A549 (cell line): ENCODE data around the gene SND1. TPM values are rescaled to one million over a fixed set of nuclear protein-coding genes. Genes with fewer than 3 reads are reported as not detected.

Experiments
- ATAC-seq, 2 experiments: fragments of 200-7000 bp in 1 of 2; fragments of >200 bp in 1 of 2; cut with Nextera tagmentation in 1 of 2; cut with Tn5 transposase in 1 of 2; 3 replicates each; pipeline versions ENCODE4 v1.8.0 to v1.9.1; 2018 to 2020; ENCODE audit warnings: mild to moderate bottlenecking in 1 of 2, moderate library complexity in 1 of 2
- CTCF ChIA-PET: fragments of 300-600 bp; sonication (Branson Sonifier 250); formaldehyde crosslinking; extraction: SDS; loops from one replicate; lab custom pipeline; 2021; ENCODE audit warnings: antibody characterized with exemption, inconsistent platforms; lab: Yijun Ruan, JAX
- POLR2A ChIA-PET: fragments of 350-600 bp; formaldehyde crosslinking; extraction: SDS; loops from one replicate; lab custom pipeline; 2021; ENCODE audit warnings: antibody characterized with exemption, inconsistent platforms; lab: Yijun Ruan, JAX
- DNase-seq, 2 experiments: peaks; one replicate each; pipeline versions ENCODE4 v3.0.0 to v3.0.0-alpha.2; 2011 to 2016; ENCODE audit warnings: low read depth in 1 of 2, low spot score in 1 of 2
- FAIRE-seq: peaks from 2 replicates; lab custom pipeline; 2011; peaks lifted over from hg19 to GRCh38; lab: Jason Lieb, UNC
- H3K27ac ChIP-seq, 2 experiments: fragments of >200 bp; sonication (Bioruptor Twin); formaldehyde crosslinking; 3 replicates each; pipeline ENCODE4 v1.5.1; 2016 to 2017
- H3K4me1 ChIP-seq: fragments of >200 bp; sonication (Bioruptor Twin); formaldehyde crosslinking; 3 replicates; pipeline ENCODE4 v1.6.1; 2016
- H3K4me2 ChIP-seq: fragments of >200 bp; sonication (Bioruptor Twin); formaldehyde crosslinking; 3 replicates; pipeline ENCODE4 v1.6.1; 2016
- H3K4me3 ChIP-seq: fragments of >200 bp; sonication (Bioruptor Twin); formaldehyde crosslinking; 3 replicates; pipeline ENCODE4 v1.5.1; 2016
- H3K9me3 ChIP-seq: fragments of >200 bp; sonication (Bioruptor Twin); formaldehyde crosslinking; 3 replicates; pipeline ENCODE4 v1.6.1; 2016
- CEBPB ChIP-seq, 2 experiments: fragments of >200 bp in 1 of 2; sonication (Bioruptor Twin) in 1 of 2; formaldehyde crosslinking in 1 of 2; IDR thresholded peaks; 2 replicates each; pipeline ENCODE4 v1.6.1; 2012 to 2016
- CHD2 ChIP-seq: fragments of 150-350 bp; IDR thresholded peaks from 2 replicates; pipeline ENCODE4 v1.6.1; 2014; ENCODE audit warnings: low read length; ENCODE audit not compliant: partially characterized antibody
- CHD4 ChIP-seq: fragments of 200-600 bp; sonication (generic); IDR thresholded peaks from 2 replicates; pipeline ENCODE4 v1.6.1; 2016; ENCODE audit warnings: antibody characterized with exemption, mild to moderate bottlenecking, borderline replicate concordance
- EP300 ChIP-seq, 2 experiments: fragments of >200 bp; sonication (Bioruptor Twin); formaldehyde crosslinking; IDR thresholded peaks; 2 replicates in 1 of 2; 3 replicates in 1 of 2; pipeline ENCODE4 v1.6.1; 2016 to 2017
- ESRRA ChIP-seq: fragments of 150-350 bp; IDR thresholded peaks from 2 replicates; pipeline ENCODE4 v1.6.1; 2014; ENCODE audit warnings: mild to moderate bottlenecking, low read length, borderline replicate concordance
- FOSL2 ChIP-seq, 2 experiments: fragments of 450-650 bp in 1 of 2; fragments of >200 bp in 1 of 2; sonication (Bioruptor Twin) in 1 of 2; formaldehyde crosslinking; IDR thresholded peaks; 2 replicates each; pipeline versions ENCODE4 v1.5.0 to v1.6.1; 2016 to 2020; ENCODE audit warnings: mild to moderate bottlenecking in 1 of 2, moderate library complexity in 1 of 2
- GATA3 ChIP-seq: IDR thresholded peaks from 2 replicates; pipeline ENCODE4 v1.6.1; 2012; ENCODE audit warnings: borderline replicate concordance
- HDAC2 ChIP-seq: fragments of 200-600 bp; sonication (generic); IDR thresholded peaks from 2 replicates; pipeline ENCODE4 v1.6.1; 2016
- HOXA7 ChIP-seq: fragments of 250-450 bp; sonication (Bioruptor Pico); IDR thresholded peaks from 2 replicates; pipeline ENCODE4 v1.5.0; 2020; ENCODE audit warnings: mild to moderate bottlenecking, moderate library complexity
- HOXB13 ChIP-seq: fragments of 250-450 bp; sonication (Bioruptor Pico); IDR thresholded peaks from 2 replicates; pipeline ENCODE4 v1.5.0; 2020; ENCODE audit warnings: low read depth, mild to moderate bottlenecking, moderate library complexity
- KDM5A ChIP-seq: fragments of 200-600 bp; sonication (generic); IDR thresholded peaks from 2 replicates; pipeline ENCODE4 v1.6.1; 2016; ENCODE audit warnings: antibody characterized with exemption, mild to moderate bottlenecking
- MAZ ChIP-seq: fragments of 150-350 bp; IDR thresholded peaks from 2 replicates; pipeline ENCODE4 v1.6.1; 2014; ENCODE audit warnings: antibody characterized with exemption, low read depth, low read length, borderline replicate concordance
- NPAS2 ChIP-seq: fragments of 250-450 bp; sonication (Bioruptor Pico); IDR thresholded peaks from 2 replicates; pipeline ENCODE4 v1.8.0; 2022; ENCODE audit warnings: mild to moderate bottlenecking, moderate library complexity, borderline replicate concordance
- RAD21 ChIP-seq, 2 experiments: fragments of >200 bp in 1 of 2; sonication (Bioruptor Twin) in 1 of 2; formaldehyde crosslinking in 1 of 2; IDR thresholded peaks in 1 of 2; conservative IDR thresholded peaks in 1 of 2; 2 replicates in 1 of 2; 3 replicates in 1 of 2; pipeline ENCODE4 v1.6.1; 2012 to 2018; ENCODE audit warnings: inconsistent platforms in 1 of 2
- RNF2 ChIP-seq: fragments of 200-600 bp; sonication (generic); IDR thresholded peaks from 2 replicates; pipeline ENCODE4 v1.6.1; 2016; ENCODE audit warnings: low read depth, mild to moderate bottlenecking, antibody characterized with exemption, moderate library complexity, borderline replicate concordance
- SMC3 ChIP-seq: fragments of >200 bp; sonication (Bioruptor Twin); formaldehyde crosslinking; IDR thresholded peaks from 3 replicates; pipeline ENCODE4 v1.6.1; 2018; ENCODE audit warnings: inconsistent platforms
- TP53 ChIP-seq: fragments of 250-450 bp; sonication (Bioruptor Pico); IDR thresholded peaks from 2 replicates; pipeline ENCODE4 v1.5.0; 2021; ENCODE audit warnings: mild to moderate bottlenecking, moderate library complexity
- ZNF302 ChIP-seq: fragments of 250-450 bp; sonication (Bioruptor Pico); IDR thresholded peaks from 2 replicates; pipeline ENCODE4 v1.9.0; 2021; ENCODE audit warnings: inconsistent platforms, mild to moderate bottlenecking, moderate library complexity
- WGBS: methylation state at CpG from one replicate; pipeline ENCODE4 v1.1.6; 2017; ENCODE audit errors: missing lambda C conversion rate; 5-methylcytosine and 5-hydroxymethylcytosine counted together
- polyA plus RNA-seq, 4 experiments: library from polyadenylated mRNA; depleted of rRNA in 3 of 4; stranded (reverse); fragments of >200 nt; fragmentation: RNase III in 1 of 4; extraction: RNeasy Plus Mini Kit Qiagen cat#74134 plus additional on column Dnase treatment in 1 of 4; gene quantifications; 2 replicates in 3 of 4; 3 replicates in 1 of 4; pipeline ENCODE4 v1.2.3, GENCODE V29; 2011 to 2017
- TF ChIP-seq, protein P1 (sequence below): fragments of 200-600 bp; sonication (generic); IDR thresholded peaks from 2 replicates; pipeline ENCODE4 v1.6.1; 2016; ENCODE audit warnings: antibody characterized with exemption, mild to moderate bottlenecking, moderate library complexity
- TF ChIP-seq, protein P2 (sequence below): fragments of >200 bp; sonication (Bioruptor Twin); formaldehyde crosslinking; IDR thresholded peaks from 3 replicates; pipeline ENCODE4 v1.6.1; 2016
- TF ChIP-seq, protein P3 (sequence below): fragments of >200 bp; sonication (Bioruptor Twin); formaldehyde crosslinking; IDR thresholded peaks from 3 replicates; pipeline ENCODE4 v1.5.1; 2016
- TF ChIP-seq, protein P4 (sequence below): IDR thresholded peaks from 2 replicates; pipeline ENCODE4 v1.6.1; 2012
- TF ChIP-seq, protein P5 (sequence below): IDR thresholded peaks from 2 replicates; pipeline ENCODE4 v1.6.1; 2012; ENCODE audit warnings: low read depth, borderline replicate concordance

The SND1 gene
- polyA plus RNA-seq, 2 of the 4 experiments (the other 2 are of a cell fraction), result 102 to 138 TPM

DNA sequence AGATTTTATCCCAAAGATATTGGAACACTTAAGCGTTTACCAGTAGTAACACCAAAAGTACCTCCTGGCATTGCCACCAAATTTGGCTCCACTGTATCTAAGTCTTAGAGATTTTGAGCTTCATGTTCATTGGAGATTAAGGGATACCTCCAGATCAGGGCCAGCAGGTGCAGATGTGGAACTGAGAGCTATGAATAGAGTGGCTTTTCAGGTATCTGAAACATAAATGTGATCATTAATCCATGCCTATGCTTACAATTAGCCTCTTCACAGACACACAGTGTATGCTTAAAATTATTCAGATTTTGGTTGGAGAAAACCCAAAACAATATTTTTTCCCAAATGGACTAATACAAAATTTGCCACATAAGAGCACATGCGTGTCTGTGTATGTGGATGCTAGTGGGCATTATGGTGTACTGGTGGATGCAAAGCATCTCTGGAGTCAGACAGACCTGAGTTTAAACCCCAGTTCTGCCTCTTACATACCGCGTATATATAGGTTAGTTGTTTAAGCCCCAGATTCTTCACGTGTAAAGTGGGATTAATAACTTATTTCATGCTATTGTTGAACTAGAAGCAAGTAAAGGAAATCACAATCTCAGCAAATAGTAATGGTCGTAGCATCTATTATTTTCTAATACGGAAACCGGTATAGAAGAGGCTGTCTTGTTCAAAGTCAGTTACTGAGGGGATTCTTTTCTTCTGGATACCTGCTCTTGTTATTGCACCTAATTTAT lies 386.1 kb downstream of the SND1 start:
- ChIA-PET CTCF (no interaction called here), POLR2A (no interaction called here)
- Histone ChIP-seq H3K4me3 (no peak overlapping the region), H3K27ac (no peak overlapping the region), H3K9me3 (no peaks in the 10 kb centered on the region), H3K4me1 (peaks cover 6% of the 10 kb centered on the region; the same call in 1 of the 3 replicates), H3K4me2 (no peak overlapping the region)
- ATAC-seq (no peak), DNase-seq (no peak), FAIRE-seq (no peak)
- TF ChIP-seq, protein P1, sequence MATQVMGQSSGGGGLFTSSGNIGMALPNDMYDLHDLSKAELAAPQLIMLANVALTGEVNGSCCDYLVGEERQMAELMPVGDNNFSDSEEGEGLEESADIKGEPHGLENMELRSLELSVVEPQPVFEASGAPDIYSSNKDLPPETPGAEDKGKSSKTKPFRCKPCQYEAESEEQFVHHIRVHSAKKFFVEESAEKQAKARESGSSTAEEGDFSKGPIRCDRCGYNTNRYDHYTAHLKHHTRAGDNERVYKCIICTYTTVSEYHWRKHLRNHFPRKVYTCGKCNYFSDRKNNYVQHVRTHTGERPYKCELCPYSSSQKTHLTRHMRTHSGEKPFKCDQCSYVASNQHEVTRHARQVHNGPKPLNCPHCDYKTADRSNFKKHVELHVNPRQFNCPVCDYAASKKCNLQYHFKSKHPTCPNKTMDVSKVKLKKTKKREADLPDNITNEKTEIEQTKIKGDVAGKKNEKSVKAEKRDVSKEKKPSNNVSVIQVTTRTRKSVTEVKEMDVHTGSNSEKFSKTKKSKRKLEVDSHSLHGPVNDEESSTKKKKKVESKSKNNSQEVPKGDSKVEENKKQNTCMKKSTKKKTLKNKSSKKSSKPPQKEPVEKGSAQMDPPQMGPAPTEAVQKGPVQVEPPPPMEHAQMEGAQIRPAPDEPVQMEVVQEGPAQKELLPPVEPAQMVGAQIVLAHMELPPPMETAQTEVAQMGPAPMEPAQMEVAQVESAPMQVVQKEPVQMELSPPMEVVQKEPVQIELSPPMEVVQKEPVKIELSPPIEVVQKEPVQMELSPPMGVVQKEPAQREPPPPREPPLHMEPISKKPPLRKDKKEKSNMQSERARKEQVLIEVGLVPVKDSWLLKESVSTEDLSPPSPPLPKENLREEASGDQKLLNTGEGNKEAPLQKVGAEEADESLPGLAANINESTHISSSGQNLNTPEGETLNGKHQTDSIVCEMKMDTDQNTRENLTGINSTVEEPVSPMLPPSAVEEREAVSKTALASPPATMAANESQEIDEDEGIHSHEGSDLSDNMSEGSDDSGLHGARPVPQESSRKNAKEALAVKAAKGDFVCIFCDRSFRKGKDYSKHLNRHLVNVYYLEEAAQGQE, result no peak
- TF ChIP-seq HOXB13 (CRISPR knock-in tag) (no peak), SMC3 (no peak), TP53 (CRISPR knock-in tag) (no peak), CHD4 (no peak), FOSL2 (IDR thresholded peaks at IDR 0.05) (no peak), FOSL2 (CRISPR knock-in tag; IDR thresholded peaks at IDR 0.05) (no peak), MAZ (no peak)
- TF ChIP-seq, protein P2, sequence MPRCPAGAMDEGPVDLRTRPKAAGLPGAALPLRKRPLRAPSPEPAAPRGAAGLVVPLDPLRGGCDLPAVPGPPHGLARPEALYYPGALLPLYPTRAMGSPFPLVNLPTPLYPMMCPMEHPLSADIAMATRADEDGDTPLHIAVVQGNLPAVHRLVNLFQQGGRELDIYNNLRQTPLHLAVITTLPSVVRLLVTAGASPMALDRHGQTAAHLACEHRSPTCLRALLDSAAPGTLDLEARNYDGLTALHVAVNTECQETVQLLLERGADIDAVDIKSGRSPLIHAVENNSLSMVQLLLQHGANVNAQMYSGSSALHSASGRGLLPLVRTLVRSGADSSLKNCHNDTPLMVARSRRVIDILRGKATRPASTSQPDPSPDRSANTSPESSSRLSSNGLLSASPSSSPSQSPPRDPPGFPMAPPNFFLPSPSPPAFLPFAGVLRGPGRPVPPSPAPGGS, result no peak
- WGBS, result 92% methylated on average over 8 of the region's 8 CpGs

DNA sequence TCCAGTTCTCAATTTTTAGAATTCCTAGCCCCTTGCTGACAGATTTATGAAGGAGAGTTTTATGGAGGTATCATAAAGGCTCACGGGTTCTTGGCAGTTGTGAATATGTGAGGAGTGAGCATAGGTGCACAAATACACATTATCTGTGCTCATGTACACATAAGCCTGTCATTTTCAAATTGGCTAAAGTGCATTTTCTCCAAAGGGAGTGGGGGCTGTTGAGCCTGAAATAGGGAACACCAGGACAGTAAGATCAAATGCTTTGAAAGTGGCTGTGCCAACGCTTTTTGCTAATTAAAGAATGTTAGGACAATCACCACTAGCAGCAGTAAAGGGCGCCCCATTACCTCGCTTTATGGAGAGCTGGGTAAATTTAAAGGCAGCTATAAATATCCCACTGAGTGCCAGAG lies 387.6 kb downstream of the SND1 start:
- H3K4me2 ChIP-seq, result no peak overlapping the region
- TF ChIP-seq RAD21 (conservative IDR thresholded peaks at IDR 0.05 in 1 of 2, IDR thresholded peaks at IDR 0.05 in 1 of 2) (no peak), KDM5A (no peak), HOXA7 (CRISPR knock-in tag) (no peak), FOSL2 (IDR thresholded peaks at IDR 0.05) (no peak), FOSL2 (CRISPR knock-in tag; IDR thresholded peaks at IDR 0.05) (no peak), NPAS2 (CRISPR knock-in tag) (no peak), RNF2 (no peak), CHD2 (no peak), ESRRA (no peak), CEBPB (IDR thresholded peaks at IDR 0.05) (no peak), ZNF302 (CRISPR knock-in tag) (no peak), EP300 (IDR thresholded peaks at IDR 0.05) (no peak), HDAC2 (no peak), HOXB13 (CRISPR knock-in tag) (no peak), GATA3 (no peak)
- TF ChIP-seq, protein P3, sequence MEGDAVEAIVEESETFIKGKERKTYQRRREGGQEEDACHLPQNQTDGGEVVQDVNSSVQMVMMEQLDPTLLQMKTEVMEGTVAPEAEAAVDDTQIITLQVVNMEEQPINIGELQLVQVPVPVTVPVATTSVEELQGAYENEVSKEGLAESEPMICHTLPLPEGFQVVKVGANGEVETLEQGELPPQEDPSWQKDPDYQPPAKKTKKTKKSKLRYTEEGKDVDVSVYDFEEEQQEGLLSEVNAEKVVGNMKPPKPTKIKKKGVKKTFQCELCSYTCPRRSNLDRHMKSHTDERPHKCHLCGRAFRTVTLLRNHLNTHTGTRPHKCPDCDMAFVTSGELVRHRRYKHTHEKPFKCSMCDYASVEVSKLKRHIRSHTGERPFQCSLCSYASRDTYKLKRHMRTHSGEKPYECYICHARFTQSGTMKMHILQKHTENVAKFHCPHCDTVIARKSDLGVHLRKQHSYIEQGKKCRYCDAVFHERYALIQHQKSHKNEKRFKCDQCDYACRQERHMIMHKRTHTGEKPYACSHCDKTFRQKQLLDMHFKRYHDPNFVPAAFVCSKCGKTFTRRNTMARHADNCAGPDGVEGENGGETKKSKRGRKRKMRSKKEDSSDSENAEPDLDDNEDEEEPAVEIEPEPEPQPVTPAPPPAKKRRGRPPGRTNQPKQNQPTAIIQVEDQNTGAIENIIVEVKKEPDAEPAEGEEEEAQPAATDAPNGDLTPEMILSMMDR, result no peak
- TF ChIP-seq, protein P4, sequence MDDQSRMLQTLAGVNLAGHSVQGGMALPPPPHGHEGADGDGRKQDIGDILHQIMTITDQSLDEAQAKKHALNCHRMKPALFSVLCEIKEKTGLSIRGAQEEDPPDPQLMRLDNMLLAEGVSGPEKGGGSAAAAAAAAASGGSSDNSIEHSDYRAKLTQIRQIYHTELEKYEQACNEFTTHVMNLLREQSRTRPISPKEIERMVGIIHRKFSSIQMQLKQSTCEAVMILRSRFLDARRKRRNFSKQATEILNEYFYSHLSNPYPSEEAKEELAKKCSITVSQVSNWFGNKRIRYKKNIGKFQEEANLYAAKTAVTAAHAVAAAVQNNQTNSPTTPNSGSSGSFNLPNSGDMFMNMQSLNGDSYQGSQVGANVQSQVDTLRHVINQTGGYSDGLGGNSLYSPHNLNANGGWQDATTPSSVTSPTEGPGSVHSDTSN, result no peak
- TF ChIP-seq, protein P5, sequence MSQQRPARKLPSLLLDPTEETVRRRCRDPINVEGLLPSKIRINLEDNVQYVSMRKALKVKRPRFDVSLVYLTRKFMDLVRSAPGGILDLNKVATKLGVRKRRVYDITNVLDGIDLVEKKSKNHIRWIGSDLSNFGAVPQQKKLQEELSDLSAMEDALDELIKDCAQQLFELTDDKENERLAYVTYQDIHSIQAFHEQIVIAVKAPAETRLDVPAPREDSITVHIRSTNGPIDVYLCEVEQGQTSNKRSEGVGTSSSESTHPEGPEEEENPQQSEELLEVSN, result no peak
- H3K27ac ChIP-seq, result no peak overlapping the region
- ChIA-PET POLR2A (no interaction called here), CTCF (interaction anchor here (0.8 to 1.1 kb wide), 3 partner anchors 11 to 170 kb away, joined by 3 read pairs; no protein-coding TSS in a partner anchor)
- no peak for ATAC-seq
- 98% methylated on average over 4 of the region's 4 CpGs for WGBS
- H3K4me1 ChIP-seq, result peaks cover 6% of the 10 kb centered on the region; the same call in 1 of the 3 replicates
- no peak overlapping the region for H3K4me3 ChIP-seq
- H3K9me3 ChIP-seq, result no peaks in the 10 kb centered on the region
- no peak for FAIRE-seq
- DNase-seq, result no peak
